Glomerular endothelial cell (primary cell): ENCODE data around the gene PHTF2. TPM values are rescaled to one million over a fixed set of nuclear protein-coding genes. Genes with fewer than 3 reads are reported as not detected.

Experiments
- DNase-seq: peaks from one replicate; pipeline ENCODE4 v3.0.0-alpha.2; 2011; ENCODE audit warnings: low read depth, low spot score; ENCODE audit errors: extremely low read depth
- total RNA-seq: library from RNA; depleted of rRNA; stranded (reverse); fragments of >200 nt; gene quantifications from 2 replicates; pipeline ENCODE4 v1.2.3, GENCODE V29; 2015

Gene PHTF2
- total RNA-seq, 1 donor from 2014 or later = 13.2 TPM

DNA sequence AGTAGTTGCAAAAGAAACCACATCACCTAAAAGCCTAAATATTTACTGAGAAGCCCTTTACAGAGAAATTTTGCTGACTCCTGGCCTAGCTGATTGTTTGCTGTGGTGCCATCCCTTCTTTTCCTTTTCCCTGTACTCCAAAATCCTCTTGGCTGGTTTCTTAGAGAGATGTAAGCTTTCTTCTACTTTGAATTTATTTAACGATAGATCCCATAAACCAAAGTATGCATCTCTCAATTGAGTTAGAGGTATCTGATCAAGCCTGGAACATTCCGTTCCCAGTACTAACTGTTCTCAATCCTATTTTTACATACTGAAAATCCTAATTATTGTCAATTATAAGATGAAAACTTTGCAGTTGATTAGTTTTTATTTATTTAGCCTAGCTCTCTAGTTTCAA lies 6.6 kb upstream of the PHTF2 start:
- DNase-seq = no peak

DNA sequence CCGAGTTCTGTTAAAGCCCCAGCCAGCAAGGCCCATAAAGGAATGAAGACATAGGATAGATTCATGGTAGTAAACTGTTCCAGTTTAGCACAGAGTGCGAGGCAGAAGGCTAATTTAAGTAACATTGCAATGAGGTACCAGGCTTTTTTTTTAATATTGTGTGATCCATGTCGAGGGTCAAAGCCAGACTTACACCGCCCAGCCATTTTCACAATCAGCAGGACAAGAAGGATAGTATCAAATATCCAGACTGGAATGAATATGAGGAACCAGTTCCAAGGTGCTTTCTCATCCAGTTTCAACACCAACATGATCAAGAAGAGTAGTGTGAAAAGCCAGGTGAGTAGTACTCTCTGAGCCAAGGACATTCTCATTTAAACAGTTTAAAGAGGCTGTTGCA lies 4.6 kb upstream of the PHTF2 start:
- DNase-seq = no peak

DNA sequence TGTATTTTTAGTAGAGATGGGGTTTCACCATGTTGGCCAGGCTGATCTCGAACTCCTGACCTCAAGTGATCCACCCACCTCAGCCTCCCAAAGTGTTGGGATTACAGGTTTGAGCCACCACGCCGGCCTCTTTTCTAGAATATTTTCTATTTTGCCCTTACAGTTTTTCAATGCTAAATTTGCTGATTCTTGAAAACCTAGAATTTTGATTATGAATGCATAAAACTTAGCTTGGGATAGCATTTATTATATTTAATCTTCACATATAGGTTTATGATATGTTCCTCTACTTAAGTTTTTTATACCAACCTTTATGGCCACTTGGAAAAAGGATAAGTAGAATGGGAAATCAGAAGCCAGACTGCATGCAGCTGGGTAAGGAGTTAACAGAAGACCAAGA lies 2.5 kb upstream of the PHTF2 start:
- no peak for DNase-seq

DNA sequence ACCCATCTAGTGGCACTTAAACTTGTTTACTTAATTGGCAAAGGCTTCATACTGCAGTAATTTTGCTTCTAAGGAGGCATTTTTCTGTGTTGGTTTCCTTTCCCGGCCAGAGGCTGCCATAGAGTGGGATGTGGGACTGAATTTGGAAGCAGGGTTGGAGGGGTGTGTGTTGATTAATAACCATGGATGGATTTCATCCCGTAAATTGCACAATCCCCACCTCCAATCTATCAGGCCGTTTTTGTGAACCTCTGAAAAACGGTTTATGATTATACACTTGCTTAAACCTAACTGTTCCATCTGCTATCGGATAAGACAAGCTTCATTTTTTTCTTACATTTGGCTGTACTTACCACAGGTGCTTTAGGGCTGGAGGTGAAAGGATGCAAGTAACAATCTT lies 1.6 kb upstream of the PHTF2 start:
- DNase-seq = no peak

DNA sequence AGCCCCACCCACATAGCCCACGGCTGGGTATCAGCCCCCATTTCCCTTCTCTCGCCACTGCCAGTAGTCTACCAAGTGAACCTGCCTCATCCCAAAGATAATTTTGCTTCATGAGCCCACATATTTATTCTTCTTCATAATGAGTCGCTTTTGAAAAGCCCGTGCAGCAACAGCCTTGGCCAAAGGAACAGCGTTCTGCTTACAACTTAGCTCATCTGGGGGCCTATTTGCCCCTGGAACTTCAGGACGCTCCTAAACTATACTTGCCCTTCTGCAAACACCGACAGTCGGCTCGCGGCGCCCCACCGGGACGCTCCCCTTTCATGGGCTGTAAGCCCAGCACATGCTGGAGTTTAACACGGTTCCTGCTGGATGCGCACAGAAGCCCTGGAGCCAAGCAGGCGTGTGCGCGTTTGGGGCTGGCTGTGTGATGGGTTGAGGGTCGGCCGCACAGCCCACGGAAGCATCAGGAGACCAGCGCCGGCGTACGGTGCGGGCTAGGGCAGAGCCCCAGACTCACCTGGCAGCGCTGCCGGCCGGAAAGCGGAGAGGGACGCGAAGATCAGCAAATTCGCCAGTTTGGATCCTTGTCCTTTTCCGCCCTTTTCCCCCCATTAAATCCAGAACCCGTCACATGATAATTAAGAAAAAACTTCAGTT lies 709 bp upstream of the PHTF2 start:
- no peak for DNase-seq

DNA sequence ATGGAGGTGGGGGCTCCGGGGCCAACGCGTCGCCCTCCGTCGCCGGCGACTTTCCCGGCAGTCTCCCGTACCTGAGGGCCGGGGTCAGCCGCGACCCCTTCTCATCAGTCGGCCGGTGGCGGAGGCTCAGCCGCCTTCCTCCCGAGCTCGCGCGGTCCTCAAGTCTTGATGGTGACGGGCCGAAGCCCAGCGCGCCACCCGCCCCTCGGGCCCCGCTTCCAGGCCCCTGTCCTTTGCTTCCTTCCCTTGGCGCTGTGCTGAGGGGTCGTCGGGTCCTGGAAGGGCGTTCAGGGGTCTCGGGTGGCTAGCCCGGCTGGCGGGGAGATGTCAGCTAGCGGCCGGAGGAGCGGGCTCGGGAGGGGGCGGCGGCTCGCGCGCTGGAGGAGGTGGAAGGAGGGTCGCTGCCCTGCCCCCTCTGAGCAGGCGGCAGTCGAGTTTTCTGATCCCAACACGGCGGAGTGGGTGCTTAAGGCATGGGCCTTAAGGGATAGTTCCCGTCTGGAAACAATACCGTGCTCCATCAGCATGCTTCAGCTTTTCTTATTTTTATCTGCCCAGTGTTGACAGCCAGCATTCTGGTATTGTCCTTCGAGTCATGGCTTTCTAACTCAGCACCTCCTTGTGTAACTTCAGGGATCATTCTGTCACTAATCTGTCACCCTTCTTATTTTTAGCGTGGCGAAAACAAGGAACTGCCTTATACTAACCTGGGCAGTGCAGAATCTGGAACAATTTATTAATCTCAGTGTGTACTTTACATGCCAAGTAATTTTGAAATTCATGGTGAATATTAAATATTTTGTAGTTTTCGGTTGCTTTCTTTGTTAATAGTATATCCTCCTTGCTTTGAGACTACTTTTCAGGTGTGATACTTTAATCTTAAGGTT lies 748 bp downstream of the PHTF2 start:
- no peak for DNase-seq

DNA sequence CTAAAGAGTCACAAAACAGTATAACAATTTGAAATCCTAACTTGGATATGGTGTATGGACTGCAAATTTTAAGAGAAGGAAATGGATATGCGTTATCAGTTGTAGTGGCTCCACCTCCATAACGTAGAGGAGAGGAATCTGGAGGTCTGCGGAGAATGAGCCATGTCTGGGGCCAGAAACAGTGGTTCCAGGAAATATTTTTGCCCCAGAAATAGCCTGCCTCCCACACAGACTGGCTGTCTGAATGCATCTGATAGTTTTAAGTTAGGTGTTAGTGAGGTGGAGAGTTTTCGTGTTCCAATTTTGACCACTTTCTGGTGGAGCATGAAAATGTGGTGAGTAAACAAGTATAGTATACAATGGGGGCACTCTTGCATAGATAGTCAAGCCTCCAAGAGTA lies 1.6 kb downstream of the PHTF2 start:
- no peak for DNase-seq

DNA sequence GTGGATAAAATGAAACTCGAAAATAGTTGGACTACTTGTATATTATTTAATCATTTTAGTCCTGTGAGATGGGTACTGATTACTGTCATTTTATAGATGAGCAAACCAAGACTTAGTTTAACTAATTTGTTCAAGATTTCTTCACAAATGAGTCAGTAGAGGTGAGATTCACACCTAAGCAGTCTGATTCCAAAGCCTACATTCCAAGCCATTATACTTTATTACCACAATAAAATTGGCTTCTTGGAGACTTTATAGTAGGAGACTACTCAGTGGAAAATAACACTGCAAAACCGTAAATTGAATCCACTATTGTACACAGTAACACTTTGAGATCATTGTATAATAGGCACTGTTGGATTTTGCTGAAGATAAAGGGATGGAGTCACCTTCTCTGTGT lies 2.2 kb downstream of the PHTF2 start:
- DNase-seq = no peak

DNA sequence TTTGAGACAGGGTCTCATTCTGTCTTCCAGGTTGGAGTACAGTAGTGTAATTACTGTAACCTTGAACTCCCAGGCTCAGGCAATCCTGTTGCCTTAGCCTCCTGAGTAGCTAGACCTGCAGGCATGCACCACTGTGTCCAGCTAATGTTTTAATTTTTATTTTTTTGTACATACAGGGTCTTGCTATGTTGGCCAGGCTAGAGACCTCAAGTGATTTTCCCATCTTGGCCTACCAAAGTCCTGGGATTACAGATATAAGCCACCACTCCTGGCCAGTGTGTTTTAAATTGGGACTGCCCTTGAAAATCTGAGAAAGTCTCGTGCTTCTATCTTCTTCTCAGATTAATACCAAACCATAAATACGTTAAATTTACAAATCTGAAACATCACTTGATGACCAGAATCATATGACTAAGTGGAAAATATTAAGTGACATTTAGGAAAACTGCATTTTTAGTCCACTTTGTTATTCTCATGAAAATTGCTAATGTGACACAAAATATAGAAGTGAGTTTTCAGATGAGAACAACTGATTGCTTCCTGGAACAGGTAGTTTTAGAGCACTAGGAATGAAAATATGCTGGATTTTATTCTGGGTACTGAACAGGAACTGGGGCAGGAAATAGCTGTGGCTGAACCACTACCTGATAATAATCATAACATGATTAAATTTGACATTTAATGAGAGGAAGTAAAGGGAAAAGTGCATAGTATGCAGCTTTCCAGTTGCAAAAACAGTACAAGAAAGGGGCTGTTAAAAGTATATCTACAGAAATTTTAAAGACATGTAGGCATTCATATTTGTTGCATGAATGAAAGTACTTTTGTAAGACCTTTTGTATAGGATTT lies 4.2 kb downstream of the PHTF2 start:
- DNase-seq = no peak

DNA sequence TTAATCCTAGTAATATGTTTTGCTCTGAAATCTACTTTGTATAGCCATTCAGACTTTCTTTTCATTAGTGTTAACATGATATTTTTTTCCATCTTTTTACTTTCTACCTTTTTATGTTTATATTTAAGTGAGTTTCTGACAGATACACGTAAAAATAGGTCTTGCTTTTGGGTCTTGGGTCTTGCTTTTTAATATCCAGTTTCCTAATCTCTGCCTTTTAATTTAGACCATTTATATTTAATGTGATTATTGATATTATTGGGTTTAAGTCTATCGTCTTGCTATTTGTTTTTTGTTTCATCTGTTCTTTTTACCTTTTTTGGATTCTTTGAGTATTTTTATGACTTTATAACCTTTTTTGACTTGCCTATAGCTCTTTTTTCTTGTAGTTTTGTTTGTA lies 7.9 kb downstream of the PHTF2 start:
- DNase-seq = no peak

DNA sequence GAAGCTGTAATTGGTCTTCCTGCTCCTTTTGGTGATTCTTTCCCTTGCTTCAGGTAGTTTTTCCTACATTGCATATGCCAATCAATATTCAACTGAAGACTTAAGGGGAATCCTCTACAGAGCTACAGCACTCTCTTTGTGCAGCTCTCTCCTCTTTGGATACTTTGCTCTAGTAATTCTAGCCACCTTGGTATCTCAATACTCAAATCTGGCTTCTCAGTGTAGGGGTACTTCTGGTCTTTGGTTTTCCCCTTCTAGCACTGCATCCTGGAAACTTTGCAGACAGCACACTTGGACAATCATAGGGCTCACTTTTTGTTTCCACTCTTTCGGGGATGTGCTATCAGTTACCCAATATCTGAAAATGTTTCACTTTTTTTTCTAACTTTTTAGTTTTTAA lies 9.9 kb downstream of the PHTF2 start:
- no peak for DNase-seq

DNA sequence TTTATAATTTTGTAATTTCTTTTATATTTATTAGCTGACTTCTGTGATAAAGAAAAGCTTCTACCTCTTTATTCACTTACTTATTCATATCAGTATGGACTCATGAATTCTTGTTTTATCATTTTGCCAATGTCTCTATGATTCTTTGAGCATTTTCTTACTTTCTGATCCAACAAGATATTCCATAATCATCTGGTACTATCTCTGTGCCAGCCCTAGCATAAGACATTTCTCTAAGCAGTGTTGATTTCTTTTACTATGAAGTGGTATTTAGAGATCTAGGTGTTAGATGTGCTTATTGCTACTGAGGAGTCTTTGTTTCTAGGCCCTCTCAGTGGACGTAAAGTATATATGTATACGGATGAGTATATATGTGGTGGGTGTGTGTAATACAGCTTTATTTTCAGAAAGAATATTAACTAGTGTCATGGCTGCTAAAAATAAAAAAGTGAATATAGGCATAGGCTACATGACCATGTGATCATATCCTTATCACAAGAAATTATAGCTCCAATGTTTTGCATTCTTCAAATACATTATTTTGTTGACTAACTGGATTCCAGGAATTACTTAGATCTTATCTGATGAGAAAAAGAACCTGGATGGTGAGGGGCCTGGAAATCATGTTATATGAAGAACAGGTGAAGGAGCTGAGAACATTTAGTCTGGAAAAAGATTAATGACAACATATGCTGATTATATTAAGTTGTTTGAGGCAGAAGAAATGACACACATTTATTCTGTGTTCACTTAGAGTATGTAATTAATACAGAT lies 13.1 kb downstream of the PHTF2 start:
- no peak for DNase-seq

DNA sequence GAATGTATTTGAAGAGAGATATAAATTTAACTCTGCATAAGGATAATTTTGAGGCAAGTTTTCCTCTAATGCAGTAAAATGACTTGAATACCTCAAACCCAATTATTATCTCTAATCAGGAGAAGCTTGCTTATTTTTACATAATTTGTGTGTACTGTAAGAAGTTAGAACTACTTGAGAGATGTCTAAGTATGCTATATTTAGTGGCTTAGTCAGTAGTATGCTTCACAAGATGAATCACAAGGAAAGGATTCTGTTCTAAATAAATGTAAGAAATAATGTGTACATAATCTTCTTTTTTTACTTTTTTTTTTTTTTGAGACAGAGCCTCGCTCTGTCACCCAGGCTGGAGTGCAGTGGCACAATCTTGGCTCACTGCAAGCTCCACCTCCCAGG lies 13.7 kb downstream of the PHTF2 start:
- DNase-seq = no peak

DNA sequence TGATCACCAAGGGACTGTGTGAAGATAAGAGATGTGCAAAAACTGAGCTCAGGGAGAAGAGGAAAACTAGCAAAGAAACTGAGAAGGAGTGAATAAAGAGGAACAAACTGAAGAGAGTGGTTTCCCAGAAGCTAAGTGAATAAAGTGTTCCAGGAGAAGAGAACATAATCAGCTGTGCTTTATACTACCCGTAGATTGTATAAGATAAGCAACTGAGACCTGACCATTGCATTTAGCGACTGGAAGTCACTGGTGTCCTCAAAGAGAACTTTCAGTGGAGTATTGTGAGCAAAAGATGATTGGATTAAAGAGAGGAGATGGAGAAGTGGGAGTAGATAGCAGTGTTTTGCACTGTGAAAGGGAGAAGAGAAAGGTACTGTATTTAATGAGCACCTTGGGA lies 14.6 kb downstream of the PHTF2 start:
- no peak for DNase-seq

DNA sequence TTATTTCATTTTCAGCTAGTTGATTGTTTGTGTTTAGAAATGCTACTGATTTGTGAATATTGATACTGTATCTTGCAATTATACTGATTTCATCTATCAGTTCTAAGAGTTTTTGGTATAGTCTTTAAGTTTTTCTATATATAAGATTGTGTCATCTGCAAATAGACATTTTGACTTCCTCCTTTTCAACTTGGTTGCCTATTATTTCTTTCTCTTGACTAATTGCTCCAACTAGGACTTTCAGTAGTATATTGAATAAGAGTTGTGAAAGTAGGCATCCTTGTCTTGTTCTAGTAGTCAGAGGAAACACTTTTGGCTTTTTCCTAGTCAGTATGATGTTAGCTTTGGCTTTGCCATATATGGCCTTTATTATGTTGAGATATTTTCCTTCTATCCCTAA lies 20.4 kb downstream of the PHTF2 start:
- no peak for DNase-seq

DNA sequence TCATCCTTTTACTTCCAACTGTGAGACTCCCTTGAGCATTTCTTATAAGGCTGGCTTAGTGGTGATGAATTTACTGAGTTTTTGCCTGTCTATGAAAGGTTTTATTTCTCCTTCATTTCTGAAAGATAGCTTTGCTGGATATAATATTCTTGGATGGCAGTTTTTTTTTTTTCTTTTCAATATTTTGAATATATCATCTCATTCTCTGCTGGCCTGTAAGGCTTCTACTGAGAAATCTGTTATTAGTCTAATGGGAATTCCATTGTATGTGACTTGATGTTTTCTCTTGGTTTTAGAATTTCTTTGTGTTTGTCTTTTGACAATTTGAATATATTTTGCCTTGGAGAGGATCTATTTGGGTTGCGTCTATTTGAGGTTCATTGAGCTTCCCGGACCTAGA lies 22.4 kb downstream of the PHTF2 start:
- DNase-seq = no peak

DNA sequence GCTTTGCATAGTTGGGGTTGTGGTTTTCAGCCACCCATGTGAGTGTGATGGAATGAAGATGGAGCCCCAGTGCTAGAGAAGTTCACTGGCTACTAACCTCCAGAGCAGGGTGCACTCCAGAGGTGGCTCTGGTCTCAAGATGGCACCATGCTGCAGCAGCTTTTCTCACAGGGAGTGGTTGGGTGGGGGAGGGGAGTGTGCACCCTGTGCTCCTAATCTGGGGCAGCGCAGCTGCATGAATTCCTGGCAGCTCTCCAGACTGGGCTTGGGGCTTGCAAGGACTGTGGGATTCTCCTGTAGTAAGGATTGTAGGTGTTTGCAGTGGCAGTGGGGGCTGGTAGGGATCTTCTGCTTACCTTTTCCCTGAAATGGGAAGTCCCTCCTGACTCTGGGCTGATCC lies 23.7 kb downstream of the PHTF2 start:
- DNase-seq = no peak

DNA sequence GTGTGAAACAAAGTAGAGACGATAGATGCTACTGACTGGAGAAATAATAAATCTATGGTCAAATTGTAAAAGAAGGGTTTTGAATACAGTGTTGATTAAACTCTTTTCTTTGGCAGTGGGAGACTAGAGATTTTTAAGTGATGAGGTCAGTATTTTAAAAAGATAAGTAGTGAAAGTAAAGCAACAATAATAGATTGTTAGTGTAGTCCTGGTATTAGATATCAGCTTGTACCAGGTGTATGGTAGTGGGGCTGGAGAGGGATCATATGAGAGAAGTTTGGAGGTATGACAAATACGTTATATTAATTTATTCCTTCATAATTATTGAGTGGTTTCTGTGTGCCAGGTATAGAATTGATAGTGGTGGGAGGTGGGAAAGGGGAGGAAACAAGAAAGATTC lies 25.2 kb downstream of the PHTF2 start:
- DNase-seq = no peak

DNA sequence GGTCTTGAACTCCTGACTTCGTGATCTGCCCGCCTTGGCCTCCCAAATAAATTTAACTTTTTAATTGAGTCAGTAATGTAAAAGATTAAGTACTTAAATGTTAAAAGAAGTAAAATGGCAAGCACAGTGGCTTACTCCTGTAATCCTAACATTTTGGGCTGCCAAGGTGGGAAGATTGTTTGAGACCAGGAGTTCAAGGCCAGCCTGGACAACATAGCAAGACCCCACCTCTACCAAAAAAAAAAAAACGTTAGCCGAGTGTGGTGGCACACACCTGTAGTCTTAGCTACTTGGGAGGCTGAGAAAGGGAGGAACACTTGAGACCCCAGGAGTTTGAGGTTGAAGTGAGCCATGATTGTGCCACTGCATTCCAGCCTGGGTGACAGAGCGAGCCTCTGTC lies 26.1 kb downstream of the PHTF2 start:
- no peak for DNase-seq

DNA sequence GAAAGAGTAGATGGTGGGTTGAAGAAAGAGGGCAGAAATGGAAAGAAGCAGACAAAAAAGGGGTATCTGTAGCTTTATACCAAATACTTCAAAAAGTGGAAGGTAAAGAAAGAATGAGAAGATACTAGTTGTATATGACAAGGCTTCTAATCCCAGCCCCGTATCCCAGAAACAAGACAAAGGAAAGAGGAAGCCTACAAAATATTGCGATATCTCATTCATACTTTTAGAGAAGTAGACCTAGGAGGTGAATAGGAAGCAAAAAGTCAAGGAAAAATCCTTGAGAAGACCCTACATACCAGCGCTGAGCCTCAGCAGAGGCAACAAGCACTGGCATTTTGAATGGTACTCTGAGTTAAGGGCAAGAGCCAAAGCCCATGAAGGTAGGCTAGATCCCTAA lies 26.6 kb downstream of the PHTF2 start:
- DNase-seq = no peak

DNA sequence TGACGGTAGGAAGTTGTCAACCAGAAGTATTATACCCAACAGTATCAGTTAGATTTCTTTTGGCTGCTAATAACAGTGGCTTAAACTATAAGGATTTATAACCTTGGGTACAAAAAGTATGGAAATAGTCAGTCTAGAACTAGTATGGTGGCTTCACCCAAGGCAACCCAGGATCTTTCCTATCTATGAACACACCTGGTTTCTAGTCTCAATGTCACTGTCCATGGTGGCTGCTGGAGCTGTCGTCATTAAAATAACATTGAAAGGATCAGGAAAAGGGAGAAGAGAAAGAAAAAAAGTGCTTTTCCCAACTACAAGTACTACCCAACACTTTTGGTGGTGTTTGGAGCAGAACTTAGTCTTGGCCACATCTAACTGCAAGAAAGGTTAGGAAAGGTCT lies 27.7 kb downstream of the PHTF2 start:
- DNase-seq = no peak
